HepG2 (cell line): Measurements from ENCODE around the gene PRRT1. TPM values are rescaled to one million over a fixed set of nuclear protein-coding genes. Genes with fewer than 3 reads are reported as not detected.

Experiments used
- CC2D1A ChIP-seq: sonication (generic); formaldehyde crosslinking; IDR thresholded peaks from 2 replicates; pipeline ENCODE4 v1.8.1; 2023; ENCODE audit warnings: mild to moderate bottlenecking, missing genetic modification reagents
- CREM ChIP-seq, 2 experiments: sonication (generic) in 1 of 2; formaldehyde crosslinking in 1 of 2; IDR thresholded peaks; 2 replicates each; pipeline versions ENCODE4 v1.4.0 to v1.6.1; 2016 to 2020; ENCODE audit warnings: antibody characterized with exemption in 1 of 2, mild to moderate bottlenecking in 1 of 2, missing genetic modification reagents in 1 of 2
- DNMT1 ChIP-seq: sonication (generic); formaldehyde crosslinking; IDR thresholded peaks from 2 replicates; pipeline ENCODE4 v1.5.1; 2020; ENCODE audit warnings: mild to moderate bottlenecking, missing genetic modification reagents
- FOXC1 ChIP-seq: sonication (generic); formaldehyde crosslinking; IDR thresholded peaks from 2 replicates; pipeline ENCODE4 v1.8.0; 2022; ENCODE audit warnings: mild to moderate bottlenecking, missing genetic modification reagents, borderline replicate concordance
- GATAD2A ChIP-seq: IDR thresholded peaks from 2 replicates; pipeline ENCODE4 v1.6.1; 2016
- KDM5B ChIP-seq: sonication (generic); formaldehyde crosslinking; IDR thresholded peaks from 2 replicates; pipeline ENCODE4 v1.4.0; 2020; ENCODE audit warnings: missing genetic modification reagents, mild to moderate bottlenecking, borderline replicate concordance
- KDM6A ChIP-seq: IDR thresholded peaks from 2 replicates; pipeline ENCODE4 v1.6.1; 2016; ENCODE audit warnings: low read depth
- MATR3 ChIP-seq: sonication (generic); formaldehyde crosslinking; IDR thresholded peaks from 2 replicates; pipeline ENCODE4 v1.4.0; 2020; ENCODE audit warnings: missing genetic modification reagents
- MBNL3 ChIP-seq: fragments of 250-450 bp; sonication (Bioruptor Pico); conservative IDR thresholded peaks from 2 replicates; pipeline ENCODE4 v1.8.0; 2022; ENCODE audit warnings: mild to moderate bottlenecking, inconsistent platforms
- MED8 ChIP-seq: sonication (generic); formaldehyde crosslinking; IDR thresholded peaks from 2 replicates; pipeline ENCODE4 v1.8.1; 2023; ENCODE audit warnings: mild to moderate bottlenecking, missing genetic modification reagents; ENCODE audit not compliant: insufficient replicate concordance
- MZF1 ChIP-seq: sonication (generic); formaldehyde crosslinking; IDR thresholded peaks from 2 replicates; pipeline ENCODE4 v1.8.1; 2023; ENCODE audit warnings: mild to moderate bottlenecking, missing genetic modification reagents, borderline replicate concordance
- PAX8 ChIP-seq: sonication (generic); formaldehyde crosslinking; IDR thresholded peaks from 2 replicates; pipeline ENCODE4 v1.8.0; 2022; ENCODE audit warnings: mild to moderate bottlenecking, missing genetic modification reagents, borderline replicate concordance
- RCOR2 ChIP-seq: IDR thresholded peaks from 2 replicates; pipeline ENCODE4 v1.6.1; 2016; ENCODE audit warnings: missing biosample characterization, missing genetic modification reagents
- REPIN1 ChIP-seq: sonication (generic); formaldehyde crosslinking; IDR thresholded peaks from 2 replicates; pipeline ENCODE4 v1.8.0; 2022; ENCODE audit warnings: missing genetic modification reagents, low read depth, mild to moderate bottlenecking, borderline replicate concordance
- SPEN ChIP-seq: sonication (generic); formaldehyde crosslinking; IDR thresholded peaks from 2 replicates; pipeline ENCODE4 v1.5.1; 2020; ENCODE audit warnings: low read depth, mild to moderate bottlenecking, missing genetic modification reagents
- TCF12 ChIP-seq, 2 experiments: fragments of 450-650 bp in 1 of 2; sonication (generic) in 1 of 2; formaldehyde crosslinking in 1 of 2; IDR thresholded peaks; 2 replicates each; pipeline versions ENCODE4 v1.6.1 to v1.8.0; 2017 to 2022; ENCODE audit warnings: antibody characterized with exemption in 1 of 2, mild to moderate bottlenecking in 1 of 2, missing genetic modification reagents in 1 of 2, moderate library complexity in 1 of 2
- XRCC5 ChIP-seq: fragments of 200-400 bp; formaldehyde crosslinking; optimal IDR thresholded peaks from 2 replicates; pipeline ENCODE3; 2017; ENCODE audit warnings: mild to moderate bottlenecking, low read length
- ZBTB7B ChIP-seq: sonication (generic); formaldehyde crosslinking; IDR thresholded peaks from 2 replicates; pipeline ENCODE4 v1.4.0; 2020; ENCODE audit warnings: missing genetic modification reagents
- ZNF101 ChIP-seq: sonication (generic); formaldehyde crosslinking; IDR thresholded peaks from 2 replicates; pipeline ENCODE4 v1.4.0; 2020; ENCODE audit warnings: mild to moderate bottlenecking, low read depth, missing genetic modification reagents, borderline replicate concordance
- ZNF124 ChIP-seq: sonication (generic); formaldehyde crosslinking; IDR thresholded peaks from 2 replicates; pipeline ENCODE4 v1.4.0; 2020; ENCODE audit warnings: missing genetic modification reagents
- ZNF589 ChIP-seq: sonication (generic); formaldehyde crosslinking; conservative IDR thresholded peaks from 2 replicates; pipeline ENCODE4 v1.8.0; 2022; ENCODE audit warnings: mild to moderate bottlenecking, moderate library complexity, missing genetic modification reagents
- polyA plus RNA-seq, 8 experiments: library from polyadenylated mRNA; depleted of rRNA in 3 of 8; stranded (reverse) in 7 of 8; unstranded in 1 of 8; fragments of >200 nt; fragmentation: Illumina TruSeq in 4 of 8; extraction: Trizol in 4 of 8; gene quantifications; 2 replicates each; pipeline versions ENCODE4 v1.2.1 to v1.2.3, GENCODE V29; 2011 to 2016; ENCODE audit warnings: low read depth in 4 of 8, missing spikeins in 1 of 8, mixed read lengths in 1 of 8; ENCODE audit not compliant: insufficient read depth in 1 of 8
- total RNA-seq, 5 experiments: library from RNA; depleted of rRNA; stranded (reverse); fragments of >200 nt; fragmentation: Illumina TruSeq; extraction: Trizol; gene quantifications; 2 replicates each; pipeline ENCODE4 v1.2.3, GENCODE V29; 2016; ENCODE audit warnings: low read depth in 1 of 5
- TF ChIP-seq, protein P1 (sequence below): sonication (generic); formaldehyde crosslinking; IDR thresholded peaks from 2 replicates; pipeline ENCODE4 v1.5.1; 2020; ENCODE audit warnings: missing genetic modification reagents, mild to moderate bottlenecking, borderline replicate concordance
- TF ChIP-seq, protein P2 (sequence below): sonication (generic); formaldehyde crosslinking; IDR thresholded peaks from 2 replicates; pipeline ENCODE4 v1.4.0; 2020; ENCODE audit warnings: missing genetic modification reagents
- TF ChIP-seq, protein P3 (sequence below): IDR thresholded peaks from 2 replicates; pipeline ENCODE4 v1.6.1; 2016; ENCODE audit warnings: low read depth, control low read depth
- TF ChIP-seq, protein P4 (sequence below): sonication (generic); formaldehyde crosslinking; IDR thresholded peaks from 2 replicates; pipeline ENCODE4 v1.9.0; 2021; ENCODE audit warnings: missing genetic modification reagents, borderline replicate concordance

The PRRT1 gene
- total and polyA plus RNA-seq, 2 of the 13 experiments (the other 11 are each of a cell fraction or from before 2014, with no cell fraction given): 0.64 to 1.4 TPM

DNA sequence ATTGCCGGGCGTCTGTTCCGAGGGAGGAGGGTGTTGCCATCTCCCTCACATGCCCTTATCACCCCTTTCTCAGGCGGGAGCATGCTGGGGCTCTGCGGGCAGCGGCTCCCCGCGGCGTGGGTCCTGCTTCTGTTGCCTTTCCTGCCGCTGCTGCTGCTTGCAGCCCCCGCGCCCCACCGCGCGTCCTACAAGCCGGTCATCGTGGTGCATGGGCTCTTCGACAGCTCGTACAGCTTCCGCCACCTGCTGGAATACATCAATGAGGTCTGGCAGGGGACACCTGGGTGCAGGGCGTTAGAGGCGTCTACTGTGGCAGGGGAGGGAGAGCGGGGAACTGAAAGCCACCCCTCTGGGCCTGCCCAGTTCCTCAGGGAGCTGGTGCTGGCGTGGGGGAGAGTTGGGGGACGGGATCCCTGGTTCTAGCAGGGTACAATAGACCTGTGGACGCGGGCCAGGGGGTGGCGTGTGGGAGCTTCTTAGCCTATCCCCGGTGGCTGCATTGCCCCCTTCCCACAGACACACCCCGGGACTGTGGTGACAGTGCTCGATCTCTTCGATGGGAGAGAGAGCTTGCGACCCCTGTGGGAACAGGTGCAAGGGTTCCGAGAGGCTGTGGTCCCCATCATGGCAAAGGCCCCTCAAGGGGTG lies 2.9 kb upstream of the PRRT1 start (continued):
- TF ChIP-seq, protein P1, sequence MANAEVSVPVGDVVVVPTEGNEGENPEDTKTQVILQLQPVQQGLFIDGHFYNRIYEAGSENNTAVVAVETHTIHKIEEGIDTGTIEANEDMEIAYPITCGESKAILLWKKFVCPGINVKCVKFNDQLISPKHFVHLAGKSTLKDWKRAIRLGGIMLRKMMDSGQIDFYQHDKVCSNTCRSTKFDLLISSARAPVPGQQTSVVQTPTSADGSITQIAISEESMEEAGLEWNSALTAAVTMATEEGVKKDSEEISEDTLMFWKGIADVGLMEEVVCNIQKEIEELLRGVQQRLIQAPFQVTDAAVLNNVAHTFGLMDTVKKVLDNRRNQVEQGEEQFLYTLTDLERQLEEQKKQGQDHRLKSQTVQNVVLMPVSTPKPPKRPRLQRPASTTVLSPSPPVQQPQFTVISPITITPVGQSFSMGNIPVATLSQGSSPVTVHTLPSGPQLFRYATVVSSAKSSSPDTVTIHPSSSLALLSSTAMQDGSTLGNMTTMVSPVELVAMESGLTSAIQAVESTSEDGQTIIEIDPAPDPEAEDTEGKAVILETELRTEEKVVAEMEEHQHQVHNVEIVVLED (CRISPR knock-in tag): peak; percentile 57; the same call in 1 of the 2 replicates
- TF ChIP-seq ZNF124 (CRISPR knock-in tag) (0 out of 2 replicates have a peak, but pooled peaks have one; percentile 22), ZBTB7B (peak; percentile 81), CREM (IDR thresholded peaks at IDR 0.05) (no peak), CREM (CRISPR knock-in tag; IDR thresholded peaks at IDR 0.05) (no peak), ZNF101 (CRISPR knock-in tag) (no peak), CC2D1A (no peak), KDM6A (CRISPR knock-in tag) (no peak), REPIN1 (CRISPR knock-in tag) (no peak), FOXC1 (CRISPR knock-in tag) (no peak; the same call in 1 of the 2 replicates), TCF12 (IDR thresholded peaks at IDR 0.05) (no peak), TCF12 (CRISPR knock-in tag; IDR thresholded peaks at IDR 0.05) (peak; percentile 25; the same call in 1 of the 2 replicates), XRCC5 (peak; percentile 51), KDM5B (CRISPR knock-in tag) (peak; percentile 62; the same call in 1 of the 2 replicates), MATR3 (CRISPR knock-in tag) (no peak), DNMT1 (CRISPR knock-in tag) (0 out of 2 replicates have a peak, but pooled peaks have one; percentile 17), SPEN (0 out of 2 replicates have a peak, but pooled peaks have one; percentile 8), ZNF589 (peak; percentile 63; the same call in 1 of the 2 replicates), MED8 (CRISPR knock-in tag) (no peak), PAX8 (CRISPR knock-in tag) (0 out of 2 replicates have a peak, but pooled peaks have one; percentile 52), MBNL3 (CRISPR knock-in tag) (no peak), RCOR2 (CRISPR knock-in tag) (no peak), MZF1 (CRISPR knock-in tag) (peak; percentile 92; the same call in 1 of the 2 replicates), GATAD2A (CRISPR knock-in tag) (peak; percentile 73)
- TF ChIP-seq, protein P2, sequence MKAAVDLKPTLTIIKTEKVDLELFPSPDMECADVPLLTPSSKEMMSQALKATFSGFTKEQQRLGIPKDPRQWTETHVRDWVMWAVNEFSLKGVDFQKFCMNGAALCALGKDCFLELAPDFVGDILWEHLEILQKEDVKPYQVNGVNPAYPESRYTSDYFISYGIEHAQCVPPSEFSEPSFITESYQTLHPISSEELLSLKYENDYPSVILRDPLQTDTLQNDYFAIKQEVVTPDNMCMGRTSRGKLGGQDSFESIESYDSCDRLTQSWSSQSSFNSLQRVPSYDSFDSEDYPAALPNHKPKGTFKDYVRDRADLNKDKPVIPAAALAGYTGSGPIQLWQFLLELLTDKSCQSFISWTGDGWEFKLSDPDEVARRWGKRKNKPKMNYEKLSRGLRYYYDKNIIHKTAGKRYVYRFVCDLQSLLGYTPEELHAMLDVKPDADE: no peak
- TF ChIP-seq, protein P3, sequence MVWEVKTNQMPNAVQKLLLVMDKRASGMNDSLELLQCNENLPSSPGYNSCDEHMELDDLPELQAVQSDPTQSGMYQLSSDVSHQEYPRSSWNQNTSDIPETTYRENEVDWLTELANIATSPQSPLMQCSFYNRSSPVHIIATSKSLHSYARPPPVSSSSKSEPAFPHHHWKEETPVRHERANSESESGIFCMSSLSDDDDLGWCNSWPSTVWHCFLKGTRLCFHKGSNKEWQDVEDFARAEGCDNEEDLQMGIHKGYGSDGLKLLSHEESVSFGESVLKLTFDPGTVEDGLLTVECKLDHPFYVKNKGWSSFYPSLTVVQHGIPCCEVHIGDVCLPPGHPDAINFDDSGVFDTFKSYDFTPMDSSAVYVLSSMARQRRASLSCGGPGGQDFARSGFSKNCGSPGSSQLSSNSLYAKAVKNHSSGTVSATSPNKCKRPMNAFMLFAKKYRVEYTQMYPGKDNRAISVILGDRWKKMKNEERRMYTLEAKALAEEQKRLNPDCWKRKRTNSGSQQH: 0 out of 2 replicates have a peak, but pooled peaks have one; percentile 39
- TF ChIP-seq, protein P4, sequence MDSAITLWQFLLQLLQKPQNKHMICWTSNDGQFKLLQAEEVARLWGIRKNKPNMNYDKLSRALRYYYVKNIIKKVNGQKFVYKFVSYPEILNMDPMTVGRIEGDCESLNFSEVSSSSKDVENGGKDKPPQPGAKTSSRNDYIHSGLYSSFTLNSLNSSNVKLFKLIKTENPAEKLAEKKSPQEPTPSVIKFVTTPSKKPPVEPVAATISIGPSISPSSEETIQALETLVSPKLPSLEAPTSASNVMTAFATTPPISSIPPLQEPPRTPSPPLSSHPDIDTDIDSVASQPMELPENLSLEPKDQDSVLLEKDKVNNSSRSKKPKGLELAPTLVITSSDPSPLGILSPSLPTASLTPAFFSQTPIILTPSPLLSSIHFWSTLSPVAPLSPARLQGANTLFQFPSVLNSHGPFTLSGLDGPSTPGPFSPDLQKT (CRISPR knock-in tag): no peak
